ENCODE measurements around the gene NCOA7. TPM values are rescaled to one million over a fixed set of nuclear protein-coding genes. Genes with fewer than 3 reads are reported as not detected.

NCOA7 gene
- total RNA-seq, 4 donors from 2014 or later, result 9.0 to 36.2 (median 21.8) TPM

DNA sequence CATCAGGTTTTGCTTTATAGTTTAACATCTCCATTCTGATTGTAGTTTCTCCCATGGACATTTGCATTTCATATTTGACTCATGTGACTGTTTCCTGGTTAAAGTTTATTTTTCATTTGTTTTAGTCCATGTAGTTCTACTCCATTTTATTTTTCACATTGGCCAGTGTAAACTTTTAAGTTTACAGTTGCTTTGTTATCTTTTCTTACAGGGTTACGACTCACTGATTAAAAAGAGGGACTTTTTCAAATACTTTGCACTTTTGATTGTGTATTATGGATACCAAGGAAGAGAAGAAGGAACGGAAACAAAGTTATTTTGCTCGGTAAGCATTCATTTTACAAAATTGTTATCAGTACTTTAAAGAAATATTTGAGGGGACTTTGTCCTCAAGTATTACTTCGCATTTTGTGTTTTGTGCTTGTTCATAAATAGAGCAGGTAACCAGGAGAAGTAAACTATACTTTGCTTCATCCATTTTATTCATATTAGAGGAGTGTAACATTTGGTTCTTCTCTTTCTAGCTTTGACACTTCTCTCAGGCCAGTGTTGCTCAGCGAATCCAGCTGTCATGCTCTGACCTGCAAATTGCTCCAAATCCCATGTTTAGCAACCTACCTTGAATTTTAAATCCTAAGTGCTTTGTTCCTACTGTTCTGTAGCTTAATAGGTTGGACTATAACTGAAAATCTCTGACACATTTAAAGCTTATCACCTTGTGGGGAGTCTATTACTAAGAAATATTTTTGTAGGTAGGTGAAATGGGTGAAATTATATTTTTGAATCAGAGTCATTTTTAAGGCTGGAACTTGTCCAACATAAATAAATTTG, 24.5 kb downstream of the NCOA7 start:
- no peak for DNase-seq
- TF ChIP-seq POLR2A (IDR thresholded peaks at IDR 0.05), result no peak
- TF ChIP-seq, protein P1, sequence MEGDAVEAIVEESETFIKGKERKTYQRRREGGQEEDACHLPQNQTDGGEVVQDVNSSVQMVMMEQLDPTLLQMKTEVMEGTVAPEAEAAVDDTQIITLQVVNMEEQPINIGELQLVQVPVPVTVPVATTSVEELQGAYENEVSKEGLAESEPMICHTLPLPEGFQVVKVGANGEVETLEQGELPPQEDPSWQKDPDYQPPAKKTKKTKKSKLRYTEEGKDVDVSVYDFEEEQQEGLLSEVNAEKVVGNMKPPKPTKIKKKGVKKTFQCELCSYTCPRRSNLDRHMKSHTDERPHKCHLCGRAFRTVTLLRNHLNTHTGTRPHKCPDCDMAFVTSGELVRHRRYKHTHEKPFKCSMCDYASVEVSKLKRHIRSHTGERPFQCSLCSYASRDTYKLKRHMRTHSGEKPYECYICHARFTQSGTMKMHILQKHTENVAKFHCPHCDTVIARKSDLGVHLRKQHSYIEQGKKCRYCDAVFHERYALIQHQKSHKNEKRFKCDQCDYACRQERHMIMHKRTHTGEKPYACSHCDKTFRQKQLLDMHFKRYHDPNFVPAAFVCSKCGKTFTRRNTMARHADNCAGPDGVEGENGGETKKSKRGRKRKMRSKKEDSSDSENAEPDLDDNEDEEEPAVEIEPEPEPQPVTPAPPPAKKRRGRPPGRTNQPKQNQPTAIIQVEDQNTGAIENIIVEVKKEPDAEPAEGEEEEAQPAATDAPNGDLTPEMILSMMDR (IDR thresholded peaks at IDR 0.05), result no peak
- Histone ChIP-seq H3K36me3 (no peaks in the 10 kb centered on the region), H3K4me3 (replicated peaks in 1 of 3) (no peak overlapping the region), H3K27ac (peak overlapping the region in 1 of 3 donors; percentile 1), H3K9me3 (no peaks in the 10 kb centered on the region), H3K4me1 (peaks cover 9 to 29% of the 10 kb centered on the region in 2 donors), H3K27me3 (no peaks in the 10 kb centered on the region)
- WGBS, 2 donors, result 75% methylated on average over 5 of the region's 5 CpGs
- intact Hi-C loops (cut with DNase I), result no loop called here

DNA sequence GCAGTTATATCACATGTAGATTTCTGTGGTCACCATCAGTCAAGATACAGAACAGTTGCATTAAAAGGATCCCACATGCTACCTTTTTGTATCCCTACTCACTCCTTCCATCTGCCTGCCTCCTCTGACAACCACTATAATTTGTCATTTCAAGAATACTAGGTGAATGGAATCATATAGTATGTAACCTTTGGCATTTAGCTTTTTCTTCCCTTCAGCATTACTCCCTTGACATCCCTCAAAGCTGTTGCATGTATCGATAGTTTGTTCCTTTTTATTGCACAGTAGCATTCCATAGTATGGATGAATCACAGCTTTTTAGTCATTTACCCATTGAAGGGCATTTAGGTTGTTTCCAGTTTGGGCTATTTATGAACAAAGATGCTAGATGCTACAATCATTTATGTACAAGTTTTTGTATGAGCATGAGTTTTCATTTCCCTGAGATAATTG, 26.1 kb downstream of the NCOA7 start:
- intact Hi-C loops (cut with DNase I), result no loop called here
- no peak for TF ChIP-seq POLR2A (IDR thresholded peaks at IDR 0.05)
- TF ChIP-seq, protein P1 (IDR thresholded peaks at IDR 0.05), result no peak
- H3K36me3 ChIP-seq, result no peaks in the 10 kb centered on the region
- H3K4me1 ChIP-seq, result peaks cover 5 to 29% of the 10 kb centered on the region in 2 donors
- no peaks in the 10 kb centered on the region for H3K9me3 ChIP-seq
- DNase-seq, result no peak
- no peak overlapping the region for H3K27ac ChIP-seq
- 73 to 96% methylated on average over 1 of the region's 1 CpG for WGBS, 2 donors
- no peak overlapping the region for H3K4me3 ChIP-seq (replicated peaks in 1 of 3)
- H3K27me3 ChIP-seq, result no peaks in the 10 kb centered on the region

DNA sequence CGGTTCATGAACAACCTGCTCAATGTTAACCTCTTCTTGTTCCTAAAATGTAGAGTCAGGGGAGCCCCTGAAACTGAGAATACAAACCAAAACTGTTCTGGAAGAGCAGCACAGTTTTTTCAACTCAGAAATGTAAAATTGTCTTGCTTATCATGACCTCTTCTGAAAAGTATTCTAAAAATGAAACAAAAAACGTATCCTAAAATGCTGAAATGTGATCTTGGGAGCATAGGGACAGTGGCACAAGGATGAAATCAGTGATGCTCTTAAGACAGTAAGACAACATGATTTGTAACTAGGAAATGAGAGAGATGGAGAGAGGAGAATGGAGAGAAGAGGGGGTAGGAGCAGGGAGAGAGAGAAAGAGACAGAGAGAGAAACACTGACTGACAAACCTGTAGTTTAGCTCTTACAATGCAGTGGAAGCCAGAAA, 27.5 kb downstream of the NCOA7 start:
- H3K4me3 ChIP-seq (replicated peaks in 1 of 3), result no peak overlapping the region
- peak overlapping the region in 1 of 3 donors; percentile 26 for H3K27ac ChIP-seq
- no peaks in the 10 kb centered on the region for H3K9me3 ChIP-seq
- DNase-seq, result no peak
- H3K27me3 ChIP-seq, result no peaks in the 10 kb centered on the region
- TF ChIP-seq POLR2A (IDR thresholded peaks at IDR 0.05), result no peak
- TF ChIP-seq, protein P1 (IDR thresholded peaks at IDR 0.05), result no peak
- H3K4me1 ChIP-seq, result peaks cover 5 to 24% of the 10 kb centered on the region in 2 donors
- intact Hi-C loops (cut with DNase I), result no loop called here
- H3K36me3 ChIP-seq, result no peaks in the 10 kb centered on the region
- 59 to 65% methylated on average over 2 of the region's 2 CpGs for WGBS, 2 donors

DNA sequence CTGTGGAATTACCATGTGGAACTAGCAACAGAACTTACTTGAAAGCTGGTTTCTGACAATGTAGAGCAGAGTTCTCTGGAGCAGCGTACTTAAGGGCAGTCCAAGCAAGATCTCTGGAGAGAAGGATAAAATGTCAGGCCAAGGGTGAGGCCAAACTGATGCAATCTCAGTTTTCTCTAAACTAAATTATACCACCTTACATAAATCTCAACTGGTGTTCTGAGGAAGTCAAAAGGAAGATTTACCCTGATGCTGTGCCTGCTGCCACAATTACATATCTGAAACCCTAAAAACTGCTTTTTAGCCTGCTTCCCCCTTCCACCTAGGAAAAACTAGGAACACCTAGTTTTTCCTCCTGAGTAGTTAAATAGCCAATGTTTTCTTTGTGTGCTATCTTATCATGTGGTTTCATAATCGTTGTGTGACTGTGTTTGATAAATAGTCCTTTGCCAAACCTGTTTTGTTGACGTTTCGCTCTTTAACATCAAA, 28.1 kb downstream of the NCOA7 start:
- no peaks in the 10 kb centered on the region for H3K27me3 ChIP-seq
- H3K9me3 ChIP-seq, result no peaks in the 10 kb centered on the region
- no peak overlapping the region for H3K4me3 ChIP-seq (replicated peaks in 1 of 3)
- intact Hi-C loops (cut with DNase I), result no loop called here
- TF ChIP-seq, protein P1 (IDR thresholded peaks at IDR 0.05), result no peak
- TF ChIP-seq POLR2A (IDR thresholded peaks at IDR 0.05), result no peak
- H3K36me3 ChIP-seq, result no peaks in the 10 kb centered on the region
- H3K4me1 ChIP-seq, result peaks cover 5 to 24% of the 10 kb centered on the region in 2 donors
- H3K27ac ChIP-seq, result peak overlapping the region in 2 of 3 donors; percentile 17 to 31
- WGBS, 2 donors, result 55 to 59% methylated on average over 4 of the region's 4 CpGs
- no peak for DNase-seq

All from thyroid gland (tissue), 4 donors.